Hepatocyte (in vitro differentiated cells): ENCODE results near the gene CD4. TPM values are rescaled to one million over a fixed set of nuclear protein-coding genes. Genes with fewer than 3 reads are reported as not detected.
A peak's percentile ranks its signal among the peaks of the same experiment; 100 is the strongest.

Source experiments
- DNase-seq: peaks from one replicate; pipeline ENCODE4 v3.0.0-alpha.2; 2016; ENCODE audit warnings: low spot score
- H2AFZ ChIP-seq: fragments of 200-600 bp; sonication (generic); 2 replicates; pipeline ENCODE4 v1.6.0; 2016; ENCODE audit warnings: antibody characterized with exemption, mild to moderate bottlenecking
- H3K27ac ChIP-seq: fragments of 200-600 bp; sonication (generic); 2 replicates; pipeline ENCODE4 v1.5.1; 2016; ENCODE audit warnings: mild to moderate bottlenecking
- H3K27me3 ChIP-seq: fragments of 200-600 bp; sonication (generic); 2 replicates; pipeline ENCODE4 v1.6.1; 2016
- H3K36me3 ChIP-seq: fragments of 200-600 bp; sonication (generic); replicated peaks from 2 replicates; pipeline ENCODE4 v1.5.1; 2016; ENCODE audit warnings: low read depth; ENCODE audit not compliant: insufficient read depth
- H3K4me1 ChIP-seq: fragments of 200-600 bp; sonication (generic); 2 replicates; pipeline ENCODE4 v1.5.1; 2016; ENCODE audit warnings: mild to moderate bottlenecking, moderate library complexity; ENCODE audit not compliant: insufficient read depth
- H3K4me2 ChIP-seq: fragments of 200-600 bp; sonication (generic); 2 replicates; pipeline ENCODE4 v1.6.0; 2016
- H3K4me3 ChIP-seq: fragments of 200-600 bp; sonication (generic); 2 replicates; pipeline ENCODE4 v1.5.1; 2016; ENCODE audit warnings: mild to moderate bottlenecking
- H3K79me2 ChIP-seq: fragments of 200-600 bp; sonication (generic); 2 replicates; pipeline ENCODE4 v1.6.0; 2017; ENCODE audit warnings: mild to moderate bottlenecking
- H3K9me2 ChIP-seq: fragments of 200-600 bp; sonication (generic); replicated peaks from 2 replicates; pipeline ENCODE4 v1.6.0; 2017; ENCODE audit warnings: mild to moderate bottlenecking; ENCODE audit not compliant: insufficient read depth
- H3K9me3 ChIP-seq: fragments of 200-600 bp; sonication (generic); 2 replicates; pipeline ENCODE4 v1.5.1; 2016; ENCODE audit warnings: low read depth, mild to moderate bottlenecking
- H4K20me1 ChIP-seq: fragments of 200-600 bp; sonication (generic); 2 replicates; pipeline ENCODE4 v1.6.0; 2016; ENCODE audit warnings: mild to moderate bottlenecking; ENCODE audit not compliant: insufficient read depth, poor library complexity, severe bottlenecking
- CTCF ChIP-seq: fragments of 200-600 bp; sonication (generic); IDR thresholded peaks from 2 replicates; pipeline ENCODE4 v1.5.1; 2016; ENCODE audit warnings: antibody characterized with exemption, mild to moderate bottlenecking; ENCODE audit not compliant: poor library complexity
- EZH2 ChIP-seq: fragments of 200-600 bp; sonication (generic); IDR thresholded peaks from 2 replicates; pipeline ENCODE4 v1.6.1; 2016; ENCODE audit warnings: antibody characterized with exemption, mild to moderate bottlenecking, borderline replicate concordance
- EZH2phosphoT487 ChIP-seq: fragments of 200-600 bp; sonication (generic); IDR thresholded peaks from one replicate; pipeline ENCODE4 v1.6.1; 2018; ENCODE audit warnings: antibody characterized with exemption, mild to moderate bottlenecking, low read depth, moderate library complexity; ENCODE audit not compliant: unreplicated experiment, severe bottlenecking
- WGBS: methylation state at CpG from one replicate; pipeline ENCODE4 v1.1.6; 2016; ENCODE audit warnings: low lambda C conversion rate; ENCODE audit errors: missing lambda C conversion rate; 5-methylcytosine and 5-hydroxymethylcytosine counted together
- polyA plus RNA-seq: library from polyadenylated mRNA; unstranded; fragments of >200 nt; fragmentation: Nextera tagmentation; extraction: Ambion mirVana; gene quantifications from 2 replicates; pipeline ENCODE4 v1.2.1, GENCODE V29; 2016
- total RNA-seq: library from RNA; depleted of rRNA; stranded (reverse); fragments of >200 nt; gene quantifications from 2 replicates; pipeline ENCODE4 v1.2.3, GENCODE V29; 2014

CD4 gene
- total and polyA plus RNA-seq, 2 experiments from 2014 or later, result 2.7 to 6.4 TPM

GRCh38 chr12:6839482-6840201 is 50.3 kb downstream of the CD4 start:
- Histone ChIP-seq H3K79me2 (no peaks in the 10 kb centered on the region), H3K36me3 (no peaks in the 10 kb centered on the region)
- DNase-seq, result no peak

GRCh38 chr12:6840330-6840729 is 51.0 kb downstream of the CD4 start:
- H3K9me2 ChIP-seq, result no peaks in the 10 kb centered on the region
- no peak for DNase-seq
- H3K4me1 ChIP-seq, result no peaks in the 10 kb centered on the region
- H3K36me3 ChIP-seq, result no peaks in the 10 kb centered on the region
- no peaks in the 10 kb centered on the region for H3K27me3 ChIP-seq
- TF ChIP-seq EZH2 (no peak), CTCF (no peak)
- WGBS, result 43% methylated on average over 1 of the region's 1 CpG
- H4K20me1 ChIP-seq, result no peaks in the 10 kb centered on the region
- no peak overlapping the region for H3K4me3 ChIP-seq
- no peak overlapping the region for H3K27ac ChIP-seq
- H3K9me3 ChIP-seq, result no peaks in the 10 kb centered on the region
- H3K4me2 ChIP-seq, result peak overlapping the region; percentile 3
- no peaks in the 10 kb centered on the region for H3K79me2 ChIP-seq
- no peak overlapping the region for H2AFZ ChIP-seq

More at GRCh38 chr12:6839482-6840201, 50.3 kb downstream of the CD4 start:
- H3K27me3 ChIP-seq, result no peaks in the 10 kb centered on the region
- no peaks in the 10 kb centered on the region for H4K20me1 ChIP-seq
- TF ChIP-seq EZH2 (no peak), EZH2phosphoT487 (no peak)
- H3K4me2 ChIP-seq, result no peak overlapping the region
- WGBS, result 74% methylated on average over 10 of the region's 10 CpGs
- H3K9me2 ChIP-seq, result no peaks in the 10 kb centered on the region
- no peak overlapping the region for H3K4me3 ChIP-seq
- H2AFZ ChIP-seq, result no peak overlapping the region
- no peaks in the 10 kb centered on the region for H3K4me1 ChIP-seq
- H3K9me3 ChIP-seq, result no peaks in the 10 kb centered on the region
- H3K27ac ChIP-seq, result no peak overlapping the region

GRCh38 chr12:6840761-6841515 is 51.6 kb downstream of the CD4 start, which contains the start of gene GNB3:
TSS of gene GNB3 (plus strand) at chr12:6840925. CDS start at chr12:6841288, 363 bp downstream.
- Histone ChIP-seq H3K36me3 (no peaks in the 10 kb centered on the region), H3K79me2 (no peaks in the 10 kb centered on the region), H3K4me2 (peak within 1 kb of the TSS; percentile 3), H3K9me3 (no peaks in the 10 kb centered on the region), H3K4me3 (no peak within 1 kb of the TSS), H2AFZ (no peak within 1 kb of the TSS), H3K9me2 (no peaks in the 10 kb centered on the region), H3K27ac (no peak within 1 kb of the TSS), H3K27me3 (no peaks in the 10 kb centered on the region), H3K4me1 (no peaks in the 10 kb centered on the region), H4K20me1 (no peaks in the 10 kb centered on the region)
- TF ChIP-seq EZH2 (no peak), EZH2phosphoT487 (no peak), CTCF (no peak)
- no peak for DNase-seq
- WGBS, result 81% methylated on average over 19 of the region's 24 CpGs

- TF ChIP-seq EZH2phosphoT487 (no peak), CTCF (no peak), EZH2 (no peak)
- H3K4me3 ChIP-seq, result no peak overlapping the region
- H4K20me1 ChIP-seq, result no peaks in the 10 kb centered on the region
- no peaks in the 10 kb centered on the region for H3K36me3 ChIP-seq
- no peak overlapping the region for H3K4me2 ChIP-seq
- no peaks in the 10 kb centered on the region for H3K4me1 ChIP-seq
- DNase-seq, result no peak
- no peaks in the 10 kb centered on the region for H3K79me2 ChIP-seq
- no peaks in the 10 kb centered on the region for H3K27me3 ChIP-seq
- H3K9me2 ChIP-seq, result no peaks in the 10 kb centered on the region
- 56% methylated on average over 4 of the region's 4 CpGs for WGBS
- H3K9me3 ChIP-seq, result no peaks in the 10 kb centered on the region
- H2AFZ ChIP-seq, result no peak overlapping the region
- no peak overlapping the region for H3K27ac ChIP-seq
These were observed 52.7 kb downstream of the CD4 start for GRCh38 chr12:6842075-6842474.
